H9 (cell line): Measurements from ENCODE around the gene EIF3F. TPM values are rescaled to one million over a fixed set of nuclear protein-coding genes. Genes with fewer than 3 reads are reported as not detected.

Source experiments
- DNase-seq: peaks from one replicate; pipeline ENCODE4 v3.0.0-alpha.2; 2017
- H2AFZ ChIP-seq: one replicate; pipeline ENCODE4 v1.6.1; 2013; ENCODE audit warnings: mild to moderate bottlenecking, low read length, control low read depth, moderate library complexity
- H2AK5ac ChIP-seq: 2 replicates; pipeline ENCODE4 v1.6.1; 2013; ENCODE audit warnings: low read length, control low read depth, mixed read lengths; ENCODE audit not compliant: insufficient read length
- H2BK120ac ChIP-seq: one replicate; pipeline ENCODE4 v1.6.1; 2013; ENCODE audit warnings: low read depth, mild to moderate bottlenecking, low read length, control low read depth, inconsistent platforms; ENCODE audit not compliant: poor library complexity, severe bottlenecking
- H2BK12ac ChIP-seq: 2 replicates; pipeline ENCODE4 v1.6.1; 2013; ENCODE audit warnings: low read length, control low read depth, mixed read lengths, low read depth; ENCODE audit not compliant: insufficient read length
- H2BK15ac ChIP-seq: 2 replicates; pipeline ENCODE4 v1.6.1; 2013; ENCODE audit warnings: low read depth, low read length, control low read depth
- H2BK20ac ChIP-seq: one replicate; pipeline ENCODE4 v1.6.1; 2013; ENCODE audit warnings: low read depth, mild to moderate bottlenecking, low read length, control low read depth, inconsistent platforms; ENCODE audit not compliant: poor library complexity, severe bottlenecking
- H2BK5ac ChIP-seq: 2 replicates; pipeline ENCODE4 v1.6.1; 2013; ENCODE audit warnings: low read length, control low read depth, mixed read lengths; ENCODE audit not compliant: insufficient read length
- H3K14ac ChIP-seq: 2 replicates; pipeline ENCODE4 v1.6.1; 2013; ENCODE audit warnings: low read length, control low read depth; ENCODE audit not compliant: insufficient read depth
- H3K18ac ChIP-seq: 2 replicates; pipeline ENCODE4 v1.6.1; 2013; ENCODE audit warnings: low read depth, mild to moderate bottlenecking, mixed read lengths, low read length, control low read depth; ENCODE audit not compliant: insufficient read length
- H3K23ac ChIP-seq: 2 replicates; pipeline ENCODE4 v1.6.1; 2013; ENCODE audit warnings: low read length, control low read depth, mixed read lengths, low read depth; ENCODE audit not compliant: insufficient read length
- H3K23me2 ChIP-seq: 2 replicates; pipeline ENCODE4 v1.6.1; 2013; ENCODE audit warnings: low read depth, mild to moderate bottlenecking, mixed read lengths, low read length, control low read depth; ENCODE audit not compliant: insufficient read length, poor library complexity, severe bottlenecking
- H3K27ac ChIP-seq: 2 replicates; pipeline ENCODE4 v1.5.1; 2013; ENCODE audit warnings: low read length, control low read depth, mixed read lengths, low read depth; ENCODE audit not compliant: insufficient read length
- H3K27me3 ChIP-seq: 2 replicates; pipeline ENCODE4 v1.6.1; 2013; ENCODE audit warnings: low read length, control low read depth, inconsistent platforms; ENCODE audit not compliant: insufficient read depth
- H3K4ac ChIP-seq: 2 replicates; pipeline ENCODE4 v1.6.1; 2013; ENCODE audit warnings: low read depth, mild to moderate bottlenecking, control low read depth, inconsistent platforms, low read length, moderate library complexity
- H3K4me1 ChIP-seq: 2 replicates; pipeline ENCODE4 v1.6.1; 2013; ENCODE audit warnings: low read length, control low read depth, inconsistent platforms; ENCODE audit not compliant: insufficient read depth
- H3K4me2 ChIP-seq: 2 replicates; pipeline ENCODE4 v1.6.1; 2013; ENCODE audit warnings: low read length, control low read depth, mixed read lengths; ENCODE audit not compliant: insufficient read length, insufficient read depth
- H3K56ac ChIP-seq: 2 replicates; pipeline ENCODE4 v1.6.1; 2013; ENCODE audit warnings: low read depth, mild to moderate bottlenecking, mixed read lengths, low read length, control low read depth; ENCODE audit not compliant: insufficient read length
- H3K79me1 ChIP-seq: 2 replicates; pipeline ENCODE4 v1.6.1; 2013; ENCODE audit warnings: low read depth, mild to moderate bottlenecking, moderate library complexity, low read length, control low read depth, inconsistent platforms; ENCODE audit not compliant: insufficient read depth, poor library complexity, severe bottlenecking
- H3K79me2 ChIP-seq: 2 replicates; pipeline ENCODE4 v1.6.1; 2013; ENCODE audit warnings: low read length, control low read depth, inconsistent platforms; ENCODE audit not compliant: insufficient read depth
- H3K9ac ChIP-seq: 2 replicates; pipeline ENCODE4 v1.6.1; 2013; ENCODE audit warnings: low read length, control low read depth, mixed read lengths; ENCODE audit not compliant: insufficient read length; ENCODE audit errors: extremely low read depth
- H3K9me3 ChIP-seq: one replicate; pipeline ENCODE4 v1.6.1; 2013; ENCODE audit warnings: low read depth, low read length, inconsistent platforms; ENCODE audit not compliant: control insufficient read depth
- H3T11ph ChIP-seq: one replicate; pipeline ENCODE4 v1.6.1; 2013; ENCODE audit warnings: mild to moderate bottlenecking, low read length, control low read depth, inconsistent platforms
- H4K20me1 ChIP-seq: one replicate; pipeline ENCODE4 v1.6.1; 2013; ENCODE audit not compliant: control insufficient read depth, insufficient read length, insufficient read depth
- H4K5ac ChIP-seq: 2 replicates; pipeline ENCODE4 v1.6.1; 2013; ENCODE audit warnings: low read depth, mild to moderate bottlenecking, mixed read lengths, low read length, control low read depth; ENCODE audit not compliant: insufficient read length
- H4K8ac ChIP-seq: replicated peaks from 2 replicates; pipeline ENCODE4 v1.6.1; 2013; ENCODE audit warnings: low read length, control low read depth, mixed read lengths, low read depth; ENCODE audit not compliant: insufficient read length
- H4K91ac ChIP-seq: 2 replicates; pipeline ENCODE4 v1.6.1; 2013; ENCODE audit warnings: low read depth, mild to moderate bottlenecking, moderate library complexity, mixed read lengths, low read length, control low read depth; ENCODE audit not compliant: insufficient read length
- H3K27ac Mint-ChIP-seq, 3 experiments: 2 replicates in 2 of 3; 3 replicates in 1 of 3; pipeline ENCODE4 v1.8.0; 2020 to 2021; ENCODE audit warnings: mixed read lengths in 3 of 3, mild to moderate bottlenecking in 1 of 3, moderate library complexity in 1 of 3
- H3K27me3 Mint-ChIP-seq: 2 replicates; pipeline ENCODE4 v1.8.0; 2021; ENCODE audit warnings: low read depth, mild to moderate bottlenecking, moderate library complexity, mixed read lengths
- H3K36me3 Mint-ChIP-seq, 3 experiments: 2 replicates in 2 of 3; 3 replicates in 1 of 3; pipeline ENCODE4 v1.8.0; 2020 to 2021; ENCODE audit warnings: low read depth in 3 of 3, mixed read lengths in 3 of 3; ENCODE audit not compliant: insufficient read depth in 1 of 3
- H3K4me1 Mint-ChIP-seq, 2 experiments: 2 replicates each; pipeline ENCODE4 v1.8.0; 2020; ENCODE audit warnings: mixed read lengths in 2 of 2
- H3K4me3 Mint-ChIP-seq, 2 experiments: 2 replicates in 1 of 2; 3 replicates in 1 of 2; pipeline ENCODE4 v1.8.0; 2020 to 2021; ENCODE audit warnings: mild to moderate bottlenecking in 2 of 2, mixed read lengths in 2 of 2, moderate library complexity in 1 of 2
- H3K9me3 Mint-ChIP-seq, 2 experiments: 2 replicates in 1 of 2; 3 replicates in 1 of 2; pipeline ENCODE4 v1.8.0; 2020; ENCODE audit warnings: mild to moderate bottlenecking in 2 of 2, mixed read lengths in 2 of 2, moderate library complexity in 1 of 2
- CTCF ChIP-seq: fragments of 200-600 bp; sonication (generic); conservative IDR thresholded peaks from 3 replicates; pipeline ENCODE4 v1.8.0; 2021; ENCODE audit warnings: antibody characterized with exemption, mild to moderate bottlenecking
- WGBS: extraction: QIAGEN DNeasy Blood & Tissue Kit; methylation state at CpG from one replicate; pipeline ENCODE4 v1.1.7; 2013; ENCODE audit warnings: missing lambda C conversion rate, low lambda C conversion rate, mixed read lengths; ENCODE audit not compliant: insufficient read length; ENCODE audit errors: extremely low coverage; 5-methylcytosine and 5-hydroxymethylcytosine counted together
- total RNA-seq: library from RNA; stranded (reverse); gene quantifications from 2 replicates; pipeline ENCODE4 v1.2.1, GENCODE V29; 2021

The EIF3F gene
- total RNA-seq, 1 experiment from 2014 or later: 348 TPM

- Mint-ChIP-seq H3K4me3 (peak overlapping the region in 1 of 2 experiments; percentile 8; a peak in 2 of 5 replicates), H3K4me1 (peaks cover 40 to 43% of the 10 kb centered on the region in 2 experiments), H3K27ac (no peak overlapping the region), H3K27me3 (peaks cover 69% of the 10 kb centered on the region), H3K36me3 (no peaks in the 10 kb centered on the region; a peak in 1 of 7 replicates), H3K9me3 (no peaks in the 10 kb centered on the region; a peak in 1 of 5 replicates)
- WGBS: no CpG with 5 or more reads among the region's 4 CpGs
- H2BK15ac ChIP-seq: no peak overlapping the region
- peaks cover 14% of the 10 kb centered on the region for H3K23me2 ChIP-seq
- H4K20me1 ChIP-seq: no peaks in the 10 kb centered on the region
- H3K27me3 ChIP-seq: peaks cover 27% of the 10 kb centered on the region
- no peak overlapping the region for H2BK5ac ChIP-seq
- no peak overlapping the region for H2BK120ac ChIP-seq
- H4K8ac ChIP-seq: no peak overlapping the region
- H3K27ac ChIP-seq: no peak overlapping the region
- H2AFZ ChIP-seq: no peak overlapping the region
- H2AK5ac ChIP-seq: no peak overlapping the region
- H3K4me1 ChIP-seq: peaks cover 5% of the 10 kb centered on the region
- no peak overlapping the region for H3K14ac ChIP-seq
- H3T11ph ChIP-seq: no peak overlapping the region
- H3K9me3 ChIP-seq: no peaks in the 10 kb centered on the region
- H3K56ac ChIP-seq: no peak overlapping the region
- peak overlapping the region; percentile 31 for H3K4me2 ChIP-seq
- no peak overlapping the region for H3K23ac ChIP-seq
- no peak overlapping the region for H2BK12ac ChIP-seq
- H3K4ac ChIP-seq: no peak overlapping the region
- TF ChIP-seq CTCF: no peak
- no peak overlapping the region for H4K91ac ChIP-seq
- no peak overlapping the region for H3K9ac ChIP-seq
- no peak overlapping the region for H3K18ac ChIP-seq
- no peak overlapping the region for H2BK20ac ChIP-seq
- DNase-seq: peak; percentile 20
- no peak overlapping the region for H4K5ac ChIP-seq
- no peaks in the 10 kb centered on the region for H3K79me1 ChIP-seq
- no peaks in the 10 kb centered on the region for H3K79me2 ChIP-seq
Observed at GRCh38 chr11:8015753-8016239, 28.7 kb downstream of the EIF3F start.
